HG02678 (cell line): ENCODE measurements around the gene SVBP.
"Not testable (repeated sequence)": the region's sequence is repeated elsewhere in the genome, so short reads cannot be mapped to it uniquely, and the experiment has no call there.

Source experiments
- ATAC-seq: cut with Tn5 transposase; IDR thresholded peaks from one replicate; pipeline ENCODE4 v1.9.1; 2021; ENCODE audit warnings: mild to moderate bottlenecking, moderate library complexity; ENCODE audit not compliant: unreplicated experiment

SVBP gene, protein sequence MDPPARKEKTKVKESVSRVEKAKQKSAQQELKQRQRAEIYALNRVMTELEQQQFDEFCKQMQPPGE

DNA sequence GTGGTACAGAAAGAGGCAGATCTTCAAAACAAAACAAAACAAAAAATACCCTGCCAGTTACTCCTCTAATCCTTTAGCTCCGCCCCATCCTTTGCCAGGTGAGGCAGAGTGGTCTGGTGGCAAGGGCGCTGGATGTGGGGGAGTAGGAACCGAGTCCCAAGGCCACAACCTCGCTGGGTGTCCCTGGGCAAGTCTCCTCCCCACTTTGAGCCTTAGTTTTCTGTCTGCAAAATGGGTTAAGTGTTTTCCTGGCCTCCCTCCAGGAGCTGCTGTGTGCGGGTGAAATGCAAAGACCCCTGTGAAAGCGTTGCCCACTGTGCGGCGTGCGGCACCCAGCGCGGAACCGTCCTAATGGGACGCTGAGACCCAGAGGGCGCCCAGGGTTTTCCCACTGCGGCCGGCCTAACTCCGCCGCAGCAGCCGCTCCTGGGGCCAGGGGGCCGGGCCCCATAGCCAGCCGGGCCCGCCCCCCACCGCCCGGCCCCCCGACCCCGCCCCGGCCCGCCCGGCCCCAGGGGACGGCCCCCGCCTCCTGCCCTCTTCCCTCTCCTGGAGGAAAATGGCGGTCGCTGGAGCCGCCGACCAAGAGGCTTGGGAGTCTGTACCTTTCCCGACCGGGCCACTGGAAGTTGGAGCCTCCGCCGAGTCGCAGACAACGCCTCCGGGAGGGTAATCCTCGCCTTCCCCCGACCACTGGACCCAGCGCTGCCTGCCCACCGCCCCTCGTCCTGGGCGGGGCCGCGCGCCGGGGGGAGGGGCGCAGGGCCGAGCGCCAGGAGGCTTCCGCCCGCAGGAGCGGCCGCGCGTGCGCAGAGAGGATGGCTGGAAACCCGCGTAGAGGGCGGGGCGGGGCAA is at the start of gene SVBP, which contains the start of gene ERMAP:
Gene SVBP, minus strand, starts transcription at position 813 of the 855 bp plus-strand sequence. CDS start 853 bp downstream, outside the sequence.
Gene ERMAP, plus strand, starts transcription at position 538 of the 855 bp plus-strand sequence. CDS start 13,327 bp downstream, outside the sequence.
- ATAC-seq = peak; percentile 89

GRCh38 chr1:42866549-42866948 is 49.4 kb upstream of the SVBP start:
- ATAC-seq = no peak

GRCh38 chr1:42861014-42861399 is 43.8 kb upstream of the SVBP start:
- ATAC-seq = no peak

GRCh38 chr1:42860339-42861013 is 43.3 kb upstream of the SVBP start:
- no peak for ATAC-seq

DNA sequence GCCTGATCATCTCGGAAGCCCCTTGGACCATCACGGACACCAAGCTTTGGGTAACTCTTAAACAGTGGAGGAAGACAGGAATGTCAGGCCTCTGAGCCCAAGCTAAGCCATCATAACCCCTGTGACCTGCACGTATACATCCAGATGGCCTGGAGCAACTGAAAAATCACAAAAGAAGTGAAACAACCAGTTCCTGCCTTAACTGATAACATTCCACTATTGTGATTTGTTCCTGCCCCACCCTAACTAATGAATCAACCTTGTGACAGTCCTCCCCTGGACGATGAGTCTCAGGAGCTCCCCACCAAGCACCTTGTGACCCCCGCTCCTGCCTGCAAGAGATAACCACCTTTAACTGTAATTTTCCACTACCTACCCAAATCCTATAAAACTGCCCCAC is 42.2 kb upstream of the SVBP start:
- ATAC-seq = not testable (repeated sequence)

- not testable (repeated sequence) for ATAC-seq
These were observed 39.4 kb upstream of the SVBP start for GRCh38 chr1:42856554-42856953.

GRCh38 chr1:42853116-42853884 is 36.1 kb upstream of the SVBP start:
- ATAC-seq = no peak

GRCh38 chr1:42852608-42852980 is 35.4 kb upstream of the SVBP start:
- no peak for ATAC-seq

- ATAC-seq = no peak
These were observed 34.9 kb upstream of the SVBP start for GRCh38 chr1:42851960-42852607.

- no peak for ATAC-seq
These were observed 34.2 kb upstream of the SVBP start for GRCh38 chr1:42851420-42851819.

DNA sequence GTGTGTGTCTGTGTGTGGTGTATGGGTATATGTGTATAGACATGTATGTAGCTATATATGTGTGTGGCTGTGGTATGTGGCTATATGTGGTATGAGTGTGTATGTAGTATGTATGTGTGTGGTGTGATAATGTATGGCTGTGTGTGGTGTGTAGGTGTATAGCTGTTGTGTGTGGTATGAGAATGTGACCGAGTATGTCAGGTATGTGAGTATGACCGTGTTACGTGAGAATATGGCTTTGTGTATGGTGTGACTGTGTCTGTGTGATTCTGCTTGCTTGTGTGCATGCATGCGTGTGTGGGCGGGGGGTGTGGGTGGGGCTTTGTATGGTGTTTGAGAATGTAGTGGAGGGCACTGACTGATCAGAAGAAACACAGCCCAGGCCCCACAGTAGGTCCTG is 32.7 kb upstream of the SVBP start:
- no peak for ATAC-seq

GRCh38 chr1:42848823-42849537 is 31.8 kb upstream of the SVBP start:
- ATAC-seq = no peak

- no peak for ATAC-seq
These were observed 30.7 kb upstream of the SVBP start for GRCh38 chr1:42847721-42848460.

DNA sequence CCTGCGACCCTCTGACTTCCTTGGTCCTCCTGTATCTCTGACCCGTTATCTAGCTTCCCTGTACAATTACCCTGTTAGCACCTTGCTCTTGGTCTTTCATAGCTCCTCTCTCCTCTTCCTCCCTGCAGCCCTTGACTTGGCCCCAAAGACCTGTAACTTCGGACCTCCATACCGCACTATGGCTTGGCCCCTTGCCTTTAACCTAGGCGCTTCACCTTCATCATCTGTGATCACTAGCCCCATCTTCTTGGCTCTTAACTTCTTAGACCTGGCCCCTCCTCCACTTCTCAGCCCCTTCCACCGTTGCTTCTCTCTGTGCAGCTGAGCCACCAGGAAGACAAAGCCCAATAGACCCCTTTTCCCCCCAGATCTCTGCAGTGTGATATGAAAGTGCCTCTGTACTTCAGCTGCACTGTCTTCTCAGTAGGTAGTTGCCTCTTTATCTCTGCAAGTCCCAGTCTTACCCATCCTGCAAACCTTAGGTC is 30.0 kb upstream of the SVBP start:
- ATAC-seq = no peak

GRCh38 chr1:42846257-42847110 is 29.3 kb upstream of the SVBP start, which contains the start of gene ZNF691:
TSS of gene ZNF691 (plus strand) at chr1:42846613. CDS start at chr1:42849659, 3,046 bp downstream.
- peak; percentile 92 for ATAC-seq

- peak; percentile 4 for ATAC-seq
These were observed 28.7 kb upstream of the SVBP start for GRCh38 chr1:42845866-42846256.

DNA sequence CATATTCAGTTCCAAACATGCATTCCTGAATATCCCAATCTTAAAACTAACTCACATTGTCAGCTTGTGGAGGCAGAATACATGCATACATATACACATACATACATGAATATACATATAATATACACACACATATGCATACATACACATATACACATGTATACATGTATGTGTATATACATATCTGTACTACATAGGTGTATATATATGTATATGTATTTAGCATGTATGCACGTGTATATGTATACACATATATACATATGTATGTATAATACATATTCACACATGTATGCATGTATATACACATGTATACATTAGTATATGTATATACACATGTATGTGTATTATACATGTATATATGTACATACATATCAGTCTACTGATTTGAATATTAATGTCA is 28.0 kb upstream of the SVBP start:
- no peak for ATAC-seq

- ATAC-seq = no peak
These were observed 27.5 kb upstream of the SVBP start for GRCh38 chr1:42844592-42845140.
